Ovary (tissue), 3 donors: ENCODE measurements around the gene N4BP3.

Experiments
- POLR2A ChIP-seq: fragments of 450-650 bp; IDR thresholded peaks from one replicate; pipeline ENCODE4 v1.6.1; 2017; ENCODE audit warnings: antibody characterized with exemption, mild to moderate bottlenecking, moderate library complexity
- TF ChIP-seq, protein P1 (sequence below), 3 donors: fragments of 450-650 bp in 2 of 3; fragments of 200-600 bp in 1 of 3; IDR thresholded peaks; one replicate each; pipeline versions ENCODE4 v1.5.1 to v1.8.0; 2016 to 2022; ENCODE audit warnings: antibody characterized with exemption in 3 of 3, mild to moderate bottlenecking in 1 of 3
- donor health status: DM: no; HTN: no; CAD: no.

DNA sequence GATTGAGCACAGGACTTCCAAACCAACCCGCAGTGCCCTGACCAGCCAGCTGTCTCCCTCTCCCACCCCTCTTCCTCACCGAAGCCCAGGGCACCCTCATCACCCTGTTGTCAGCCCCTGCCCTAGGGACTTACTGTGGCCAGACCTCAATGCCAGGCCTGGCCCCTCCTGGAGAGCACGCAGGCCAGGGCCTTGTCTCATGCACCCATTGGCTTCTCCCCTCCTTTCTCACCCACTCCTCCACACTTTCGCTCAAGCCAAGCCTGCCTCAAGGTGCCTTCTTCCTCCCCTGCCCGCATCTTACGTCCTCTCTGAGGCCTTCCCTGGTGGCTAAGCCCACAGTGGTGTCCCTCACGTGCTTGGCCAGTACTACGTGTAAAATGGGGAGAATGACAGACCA is 33.3 kb upstream of the N4BP3 start:
- TF ChIP-seq, protein P1, sequence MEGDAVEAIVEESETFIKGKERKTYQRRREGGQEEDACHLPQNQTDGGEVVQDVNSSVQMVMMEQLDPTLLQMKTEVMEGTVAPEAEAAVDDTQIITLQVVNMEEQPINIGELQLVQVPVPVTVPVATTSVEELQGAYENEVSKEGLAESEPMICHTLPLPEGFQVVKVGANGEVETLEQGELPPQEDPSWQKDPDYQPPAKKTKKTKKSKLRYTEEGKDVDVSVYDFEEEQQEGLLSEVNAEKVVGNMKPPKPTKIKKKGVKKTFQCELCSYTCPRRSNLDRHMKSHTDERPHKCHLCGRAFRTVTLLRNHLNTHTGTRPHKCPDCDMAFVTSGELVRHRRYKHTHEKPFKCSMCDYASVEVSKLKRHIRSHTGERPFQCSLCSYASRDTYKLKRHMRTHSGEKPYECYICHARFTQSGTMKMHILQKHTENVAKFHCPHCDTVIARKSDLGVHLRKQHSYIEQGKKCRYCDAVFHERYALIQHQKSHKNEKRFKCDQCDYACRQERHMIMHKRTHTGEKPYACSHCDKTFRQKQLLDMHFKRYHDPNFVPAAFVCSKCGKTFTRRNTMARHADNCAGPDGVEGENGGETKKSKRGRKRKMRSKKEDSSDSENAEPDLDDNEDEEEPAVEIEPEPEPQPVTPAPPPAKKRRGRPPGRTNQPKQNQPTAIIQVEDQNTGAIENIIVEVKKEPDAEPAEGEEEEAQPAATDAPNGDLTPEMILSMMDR (IDR thresholded peaks at IDR 0.05), result no peak
- TF ChIP-seq POLR2A, result no peak
